PC-3 (cell line): ENCODE data around the gene CD9.

Source experiments
- EZH2 ChIP-seq: fragments of 300-600 bp; sonication (generic); IDR thresholded peaks from one replicate; pipeline ENCODE4 v1.6.1; 2017; ENCODE audit warnings: antibody characterized with exemption, mild to moderate bottlenecking, low read length; ENCODE audit not compliant: unreplicated experiment
- EZH2phosphoT487 ChIP-seq: fragments of 300-600 bp; sonication (generic); IDR thresholded peaks from 2 replicates; pipeline ENCODE4 v1.6.1; 2018; ENCODE audit warnings: mild to moderate bottlenecking, antibody characterized with exemption, low read length, borderline replicate concordance
- TF ChIP-seq, protein P1 (sequence below): fragments of 300-600 bp; sonication (generic); conservative IDR thresholded peaks from 2 replicates; pipeline ENCODE4 v1.5.1; 2017; ENCODE audit warnings: antibody characterized with exemption, low read depth, mild to moderate bottlenecking, low read length

- TF ChIP-seq, protein P1, sequence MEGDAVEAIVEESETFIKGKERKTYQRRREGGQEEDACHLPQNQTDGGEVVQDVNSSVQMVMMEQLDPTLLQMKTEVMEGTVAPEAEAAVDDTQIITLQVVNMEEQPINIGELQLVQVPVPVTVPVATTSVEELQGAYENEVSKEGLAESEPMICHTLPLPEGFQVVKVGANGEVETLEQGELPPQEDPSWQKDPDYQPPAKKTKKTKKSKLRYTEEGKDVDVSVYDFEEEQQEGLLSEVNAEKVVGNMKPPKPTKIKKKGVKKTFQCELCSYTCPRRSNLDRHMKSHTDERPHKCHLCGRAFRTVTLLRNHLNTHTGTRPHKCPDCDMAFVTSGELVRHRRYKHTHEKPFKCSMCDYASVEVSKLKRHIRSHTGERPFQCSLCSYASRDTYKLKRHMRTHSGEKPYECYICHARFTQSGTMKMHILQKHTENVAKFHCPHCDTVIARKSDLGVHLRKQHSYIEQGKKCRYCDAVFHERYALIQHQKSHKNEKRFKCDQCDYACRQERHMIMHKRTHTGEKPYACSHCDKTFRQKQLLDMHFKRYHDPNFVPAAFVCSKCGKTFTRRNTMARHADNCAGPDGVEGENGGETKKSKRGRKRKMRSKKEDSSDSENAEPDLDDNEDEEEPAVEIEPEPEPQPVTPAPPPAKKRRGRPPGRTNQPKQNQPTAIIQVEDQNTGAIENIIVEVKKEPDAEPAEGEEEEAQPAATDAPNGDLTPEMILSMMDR: no peak
- TF ChIP-seq EZH2: no peak
- no peak for TF ChIP-seq EZH2phosphoT487
These were observed 36.7 kb upstream of the CD9 start for GRCh38 chr12:6163416-6164060.
